GM12892 (cell line): ENCODE data around the gene EXOC3L4.

Experiments used
- POLR2A ChIP-seq: IDR thresholded peaks from 2 replicates; pipeline ENCODE4 v1.6.1; 2011; ENCODE audit warnings: low read depth, low read length, control low read depth
- POLR2AphosphoS5 ChIP-seq: IDR thresholded peaks from 2 replicates; pipeline ENCODE4 v1.6.1; 2011; ENCODE audit warnings: low read depth, low read length, control low read depth

- TF ChIP-seq POLR2A, result no peak
- TF ChIP-seq POLR2AphosphoS5, result no peak
These were observed 4.0 kb upstream of the EXOC3L4 start for GRCh38 chr14:103090481-103091020.
